Upper lobe of right lung (tissue), 1 donor: ENCODE results near the gene CMTM6. TPM values are rescaled to one million over a fixed set of nuclear protein-coding genes. Genes with fewer than 3 reads are reported as not detected.

Source experiments
- ATAC-seq: fragments of 200-7000 bp; cut with Tn5 transposase; one replicate; pipeline ENCODE4 v1.9.1; 2020; ENCODE audit warnings: mild to moderate bottlenecking, moderate library complexity
- DNase-seq: peaks from one replicate; pipeline ENCODE4 v3.0.0-alpha.2; 2020
- H3K27ac ChIP-seq: fragments of 200-600 bp; one replicate; pipeline ENCODE4 v1.8.0; 2022
- H3K27me3 ChIP-seq: fragments of 200-600 bp; one replicate; pipeline ENCODE4 v1.8.0; 2022; ENCODE audit warnings: mild to moderate bottlenecking
- H3K36me3 ChIP-seq: fragments of 200-600 bp; one replicate; pipeline ENCODE4 v1.8.0; 2022
- H3K4me1 ChIP-seq: fragments of 200-600 bp; one replicate; pipeline ENCODE4 v1.8.0; 2022
- H3K4me3 ChIP-seq: fragments of 200-600 bp; one replicate; pipeline ENCODE4 v1.8.0; 2022; ENCODE audit warnings: mild to moderate bottlenecking
- H3K9me3 ChIP-seq: fragments of 200-600 bp; one replicate; pipeline ENCODE4 v1.8.0; 2022
- intact Hi-C: fragments of 100-400 bp; cut with DNase I; formaldehyde crosslinking; loops from one replicate; pipeline ENCODE4 v1.11.0; 2022
- total RNA-seq: library from RNA; stranded (reverse); fragmentation: NEBNext Ultra II Directional; extraction: Animal tissue kit (Norgen Biotek cat#: 25700); gene quantifications from one replicate; pipeline ENCODE4 v1.2.1, GENCODE V29; 2021
- TF ChIP-seq, protein P1 (sequence below): fragments of 200-600 bp; IDR thresholded peaks from one replicate; pipeline ENCODE4 v1.8.0; 2022; ENCODE audit warnings: antibody characterized with exemption
- donor health status: DM: no; HTN: yes; CAD: no; lungs with severe emphysema.

CMTM6 gene
- total RNA-seq, 1 donor from 2014 or later, result 58.9 TPM

DNA sequence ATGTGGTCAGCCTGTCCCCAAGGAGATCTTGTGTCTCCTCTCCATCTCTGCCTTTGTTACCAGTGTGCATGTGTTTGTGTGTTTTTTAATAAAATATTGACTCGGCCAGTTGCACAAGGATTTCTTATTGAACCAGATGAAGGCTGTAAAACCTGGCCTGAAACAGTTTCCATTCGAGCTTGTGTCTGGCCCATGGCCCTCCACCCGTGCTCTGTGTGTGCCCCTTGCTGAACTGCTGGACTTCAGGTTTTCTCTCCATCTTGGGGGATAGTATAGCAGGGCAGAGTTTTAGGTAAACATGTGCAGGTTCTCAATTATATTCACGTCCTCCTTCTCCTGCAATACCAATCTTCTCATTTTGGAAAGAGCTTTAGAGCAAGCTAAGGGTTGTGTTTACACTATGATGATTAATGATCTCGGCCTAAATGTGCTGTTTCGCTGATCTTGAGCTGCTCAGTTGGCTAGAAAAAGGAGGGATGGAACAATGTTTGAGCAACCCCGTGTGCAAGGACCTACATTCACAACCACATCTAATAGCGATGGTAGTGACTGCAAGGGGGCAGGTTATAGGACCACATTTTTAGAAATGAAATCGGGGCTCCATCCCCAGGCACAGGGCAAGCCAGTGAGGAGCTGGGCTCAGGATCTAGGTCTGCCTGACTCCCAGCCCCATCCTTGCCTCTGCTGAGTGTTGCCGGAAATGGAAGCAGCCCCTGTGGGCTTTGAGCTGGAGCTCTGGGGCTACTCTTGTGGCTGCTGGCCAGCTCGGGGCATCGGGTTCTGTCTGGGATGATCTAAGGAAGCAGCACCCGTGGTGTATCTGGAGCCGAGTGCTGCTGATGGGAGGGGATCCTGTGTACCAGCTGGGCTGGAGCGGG, 47.7 kb downstream of the CMTM6 start:
- no peak for ATAC-seq
- intact Hi-C loops, result no loop called here
- TF ChIP-seq, protein P1, sequence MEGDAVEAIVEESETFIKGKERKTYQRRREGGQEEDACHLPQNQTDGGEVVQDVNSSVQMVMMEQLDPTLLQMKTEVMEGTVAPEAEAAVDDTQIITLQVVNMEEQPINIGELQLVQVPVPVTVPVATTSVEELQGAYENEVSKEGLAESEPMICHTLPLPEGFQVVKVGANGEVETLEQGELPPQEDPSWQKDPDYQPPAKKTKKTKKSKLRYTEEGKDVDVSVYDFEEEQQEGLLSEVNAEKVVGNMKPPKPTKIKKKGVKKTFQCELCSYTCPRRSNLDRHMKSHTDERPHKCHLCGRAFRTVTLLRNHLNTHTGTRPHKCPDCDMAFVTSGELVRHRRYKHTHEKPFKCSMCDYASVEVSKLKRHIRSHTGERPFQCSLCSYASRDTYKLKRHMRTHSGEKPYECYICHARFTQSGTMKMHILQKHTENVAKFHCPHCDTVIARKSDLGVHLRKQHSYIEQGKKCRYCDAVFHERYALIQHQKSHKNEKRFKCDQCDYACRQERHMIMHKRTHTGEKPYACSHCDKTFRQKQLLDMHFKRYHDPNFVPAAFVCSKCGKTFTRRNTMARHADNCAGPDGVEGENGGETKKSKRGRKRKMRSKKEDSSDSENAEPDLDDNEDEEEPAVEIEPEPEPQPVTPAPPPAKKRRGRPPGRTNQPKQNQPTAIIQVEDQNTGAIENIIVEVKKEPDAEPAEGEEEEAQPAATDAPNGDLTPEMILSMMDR, result no peak
- no peaks in the 10 kb centered on the region for H3K27me3 ChIP-seq
- H3K36me3 ChIP-seq, result peaks cover 43% of the 10 kb centered on the region
- H3K4me3 ChIP-seq, result no peak overlapping the region
- H3K4me1 ChIP-seq, result peaks cover 17% of the 10 kb centered on the region
- DNase-seq, result no peak
- no peak overlapping the region for H3K27ac ChIP-seq
- H3K9me3 ChIP-seq, result no peaks in the 10 kb centered on the region

DNA sequence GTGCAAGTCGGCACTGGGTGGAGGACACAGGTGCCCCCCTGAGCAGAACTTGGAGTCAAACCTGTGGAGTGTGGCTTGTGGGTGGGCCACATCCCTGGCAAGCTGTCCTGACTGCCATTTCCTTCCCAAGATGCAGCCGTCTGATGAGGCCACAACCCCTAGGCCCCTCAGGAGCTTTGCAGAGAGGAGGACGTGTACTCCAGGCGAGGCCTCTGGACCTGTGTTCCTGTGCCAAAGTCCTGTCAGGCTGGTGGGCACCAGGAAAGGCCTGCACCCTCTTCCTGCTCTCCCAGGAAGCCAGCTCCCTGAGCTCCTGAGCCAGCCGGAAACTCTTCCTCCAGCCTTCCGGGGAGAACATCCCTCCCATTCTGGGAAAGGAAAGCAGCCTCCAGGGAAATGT, 48.5 kb downstream of the CMTM6 start:
- ATAC-seq (no peak), DNase-seq (no peak)
- TF ChIP-seq, protein P1, result no peak
- no peak overlapping the region for H3K4me3 ChIP-seq
- no peaks in the 10 kb centered on the region for H3K9me3 ChIP-seq
- intact Hi-C loops, result no loop called here
- H3K27ac ChIP-seq, result no peak overlapping the region
- H3K27me3 ChIP-seq, result no peaks in the 10 kb centered on the region
- H3K36me3 ChIP-seq, result peaks cover 49% of the 10 kb centered on the region
- peaks cover 12% of the 10 kb centered on the region for H3K4me1 ChIP-seq

DNA sequence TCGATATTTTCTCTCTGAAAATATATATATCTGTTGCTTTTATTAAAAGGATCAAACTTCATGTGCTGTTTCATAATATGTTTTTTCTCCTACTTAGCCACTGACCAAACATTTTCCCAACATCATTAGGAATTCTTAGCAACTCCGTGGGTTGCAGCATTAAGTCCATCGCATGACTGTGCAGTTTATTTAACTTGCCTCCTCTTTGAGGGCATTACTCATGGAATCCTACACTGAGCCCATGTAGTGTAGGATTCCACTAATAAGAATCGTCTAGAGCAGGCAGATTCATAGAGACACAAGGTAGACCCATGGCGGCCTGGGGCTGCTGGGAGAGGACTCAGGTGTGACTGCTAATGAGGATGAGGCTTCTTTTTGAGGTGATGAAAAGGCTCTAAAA, 49.3 kb downstream of the CMTM6 start:
- intact Hi-C loops, result no loop called here
- TF ChIP-seq, protein P1, result no peak

DNA sequence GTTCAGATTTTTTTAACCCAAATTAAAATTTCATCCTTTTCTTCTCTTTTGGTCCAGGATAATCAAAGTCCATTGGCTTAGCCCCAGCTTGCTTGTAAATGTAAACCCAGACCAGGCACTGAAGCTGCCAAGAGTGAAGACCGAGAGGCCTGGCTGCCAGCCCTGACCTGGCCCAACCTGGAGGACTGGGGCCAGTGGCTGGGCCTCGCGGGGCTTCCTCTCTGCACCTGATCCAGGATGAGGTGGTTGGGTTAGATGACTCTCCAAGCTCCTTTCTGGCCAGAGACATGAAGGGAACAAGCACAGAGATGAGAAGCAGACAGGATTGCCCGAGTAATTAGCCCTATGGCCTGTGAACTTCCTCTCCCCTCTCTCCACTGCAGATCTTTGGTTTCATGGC, 50.6 kb downstream of the CMTM6 start:
- H3K9me3 ChIP-seq, result no peaks in the 10 kb centered on the region
- H3K27me3 ChIP-seq, result no peaks in the 10 kb centered on the region
- DNase-seq, result no peak
- intact Hi-C loops, result no loop called here
- TF ChIP-seq, protein P1, result no peak
- ATAC-seq, result no peak
- H3K4me1 ChIP-seq, result peaks cover 11% of the 10 kb centered on the region
- H3K36me3 ChIP-seq, result peaks cover 50% of the 10 kb centered on the region
- no peak overlapping the region for H3K4me3 ChIP-seq
- H3K27ac ChIP-seq, result no peak overlapping the region

More for the DNA sequence above, 49.3 kb downstream of the CMTM6 start:
- DNase-seq (no peak), ATAC-seq (no peak)
- no peaks in the 10 kb centered on the region for H3K27me3 ChIP-seq
- no peak overlapping the region for H3K27ac ChIP-seq
- H3K36me3 ChIP-seq, result peaks cover 50% of the 10 kb centered on the region
- H3K4me3 ChIP-seq, result no peak overlapping the region
- peaks cover 12% of the 10 kb centered on the region for H3K4me1 ChIP-seq
- no peaks in the 10 kb centered on the region for H3K9me3 ChIP-seq

DNA sequence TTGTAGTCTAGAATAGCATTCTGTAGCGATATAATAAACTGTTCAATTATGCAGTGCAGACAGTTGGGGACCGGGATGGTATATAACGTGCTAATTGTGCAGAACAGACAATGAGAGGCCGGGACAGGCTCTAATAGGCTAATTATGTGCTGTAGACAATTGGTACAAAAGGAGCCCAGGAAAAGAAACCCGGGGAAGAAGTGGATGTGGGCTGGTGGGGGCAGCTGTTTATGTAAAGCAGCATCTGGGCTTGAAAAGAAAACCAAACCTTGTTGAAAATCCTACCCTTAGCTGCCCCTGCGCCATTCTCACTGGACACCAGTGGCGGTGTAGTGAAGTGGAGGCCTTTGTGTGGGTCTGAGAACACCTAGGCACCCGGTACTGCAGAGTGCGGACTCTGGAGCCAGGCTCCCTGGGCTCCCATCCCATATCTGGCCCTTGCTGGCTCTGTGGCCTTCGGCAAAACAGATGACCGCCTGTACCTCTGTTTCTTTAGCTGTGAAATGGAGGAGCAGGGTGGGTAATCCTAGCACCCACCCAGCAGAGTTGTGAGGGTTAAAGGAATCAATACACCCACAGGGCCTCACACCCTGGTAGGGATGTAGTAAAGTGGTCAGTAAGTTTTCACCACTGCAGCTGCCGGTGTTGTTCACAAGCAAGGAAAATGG, 51.5 kb downstream of the CMTM6 start:
- ATAC-seq, result no peak
- no peak overlapping the region for H3K27ac ChIP-seq
- DNase-seq, result no peak
- no peaks in the 10 kb centered on the region for H3K27me3 ChIP-seq
- H3K4me3 ChIP-seq, result no peak overlapping the region
- peaks cover 50% of the 10 kb centered on the region for H3K36me3 ChIP-seq
- H3K4me1 ChIP-seq, result peaks cover 14% of the 10 kb centered on the region
- H3K9me3 ChIP-seq, result no peaks in the 10 kb centered on the region
- intact Hi-C loops, result no loop called here
- TF ChIP-seq, protein P1, result no peak
